HepG2 (cell line): ENCODE measurements around the gene SLC35B2. TPM values are rescaled to one million over a fixed set of nuclear protein-coding genes. Genes with fewer than 3 reads are reported as not detected.
A peak's percentile ranks its signal among the peaks of the same experiment; 100 is the strongest.

Source experiments
- BRCA1 ChIP-seq: sonication (generic); formaldehyde crosslinking; IDR thresholded peaks from 2 replicates; pipeline ENCODE4 v1.4.0; 2020; ENCODE audit warnings: missing genetic modification reagents
- CHD2 ChIP-seq: IDR thresholded peaks from 2 replicates; pipeline ENCODE4 v1.6.1; 2011; ENCODE audit warnings: low read depth, low read length, improper control_type of control experiment
- DNMT1 ChIP-seq: sonication (generic); formaldehyde crosslinking; IDR thresholded peaks from 2 replicates; pipeline ENCODE4 v1.5.1; 2020; ENCODE audit warnings: mild to moderate bottlenecking, missing genetic modification reagents
- FOXC1 ChIP-seq: sonication (generic); formaldehyde crosslinking; IDR thresholded peaks from 2 replicates; pipeline ENCODE4 v1.8.0; 2022; ENCODE audit warnings: mild to moderate bottlenecking, missing genetic modification reagents, borderline replicate concordance
- GPN1 ChIP-seq: sonication (generic); formaldehyde crosslinking; IDR thresholded peaks from 2 replicates; pipeline ENCODE4 v1.5.1; 2020; ENCODE audit warnings: missing genetic modification reagents, borderline replicate concordance
- IKZF4 ChIP-seq: sonication (generic); formaldehyde crosslinking; IDR thresholded peaks from 2 replicates; pipeline ENCODE4 v1.5.1; 2020; ENCODE audit warnings: borderline replicate concordance, mild to moderate bottlenecking, low read depth, missing genetic modification reagents; ENCODE audit errors: not compliant biosample characterization
- IRF9 ChIP-seq: sonication (generic); formaldehyde crosslinking; IDR thresholded peaks from 2 replicates; pipeline ENCODE4 v1.8.0; 2022; ENCODE audit warnings: missing genetic modification reagents, mild to moderate bottlenecking, borderline replicate concordance
- NCOA1 ChIP-seq: sonication (generic); formaldehyde crosslinking; IDR thresholded peaks from 2 replicates; pipeline ENCODE4 v1.9.0; 2021; ENCODE audit warnings: missing genetic modification reagents
- PCBP2 ChIP-seq: fragments of 200-400 bp; formaldehyde crosslinking; optimal IDR thresholded peaks from 2 replicates; pipeline ENCODE3; 2018; ENCODE audit warnings: low read length, low read depth; ENCODE audit not compliant: poor library complexity, severe bottlenecking
- PTBP1 ChIP-seq: fragments of 200-400 bp; formaldehyde crosslinking; IDR thresholded peaks from 2 replicates; pipeline ENCODE4 v1.6.1; 2018; ENCODE audit warnings: low read length, low read depth; ENCODE audit not compliant: poor library complexity, severe bottlenecking
- SALL1 ChIP-seq: sonication (generic); formaldehyde crosslinking; IDR thresholded peaks from 2 replicates; pipeline ENCODE4 v1.8.0; 2022; ENCODE audit warnings: mild to moderate bottlenecking, missing genetic modification reagents
- SALL2 ChIP-seq: sonication (generic); formaldehyde crosslinking; IDR thresholded peaks from 2 replicates; pipeline ENCODE4 v1.8.1; 2023; ENCODE audit warnings: mild to moderate bottlenecking, missing genetic modification reagents, inconsistent platforms
- TAF1 ChIP-seq: sonication (generic); formaldehyde crosslinking; IDR thresholded peaks from 2 replicates; pipeline ENCODE4 v1.4.0; 2020; ENCODE audit warnings: missing genetic modification reagents
- ZC3H4 ChIP-seq: sonication (generic); formaldehyde crosslinking; IDR thresholded peaks from 2 replicates; pipeline ENCODE4 v1.4.0; 2020; ENCODE audit warnings: missing genetic modification reagents, borderline replicate concordance
- ZMYM2 ChIP-seq: sonication (generic); formaldehyde crosslinking; IDR thresholded peaks from 2 replicates; pipeline ENCODE4 v1.8.0; 2022; ENCODE audit warnings: mild to moderate bottlenecking, missing genetic modification reagents
- ZNF253 ChIP-seq: sonication (generic); formaldehyde crosslinking; IDR thresholded peaks from 2 replicates; pipeline ENCODE4 v1.8.0; 2022; ENCODE audit warnings: mild to moderate bottlenecking, missing genetic modification reagents, borderline replicate concordance
- ZNF260 ChIP-seq: sonication (generic); formaldehyde crosslinking; IDR thresholded peaks from 2 replicates; pipeline ENCODE4 v1.4.0; 2020; ENCODE audit warnings: missing genetic modification reagents, low read depth, mild to moderate bottlenecking, borderline replicate concordance
- ZNF280B ChIP-seq: sonication (generic); formaldehyde crosslinking; IDR thresholded peaks from 2 replicates; pipeline ENCODE4 v1.5.0; 2020; ENCODE audit warnings: missing genetic modification reagents, mild to moderate bottlenecking, borderline replicate concordance
- ZNF296 ChIP-seq: sonication (generic); formaldehyde crosslinking; conservative IDR thresholded peaks from 2 replicates; pipeline ENCODE4 v1.5.0; 2020; ENCODE audit warnings: mild to moderate bottlenecking, missing genetic modification reagents
- ZNF33A ChIP-seq: sonication (generic); formaldehyde crosslinking; IDR thresholded peaks from 2 replicates; pipeline ENCODE4 v1.5.1; 2020; ENCODE audit warnings: missing genetic modification reagents, mild to moderate bottlenecking, moderate library complexity, borderline replicate concordance
- ZNF550 ChIP-seq: sonication (generic); formaldehyde crosslinking; IDR thresholded peaks from 2 replicates; pipeline ENCODE4 v1.4.0; 2020; ENCODE audit warnings: mild to moderate bottlenecking, missing genetic modification reagents, borderline replicate concordance
- ZNF598 ChIP-seq: sonication (generic); formaldehyde crosslinking; IDR thresholded peaks from 2 replicates; pipeline ENCODE4 v1.5.1; 2020; ENCODE audit warnings: mild to moderate bottlenecking, missing genetic modification reagents, borderline replicate concordance
- ZNF891 ChIP-seq: sonication (generic); formaldehyde crosslinking; IDR thresholded peaks from 2 replicates; pipeline ENCODE4 v1.5.0; 2020; ENCODE audit warnings: mild to moderate bottlenecking, missing genetic modification reagents
- polyA plus RNA-seq, 8 experiments: library from polyadenylated mRNA; depleted of rRNA in 3 of 8; stranded (reverse) in 7 of 8; unstranded in 1 of 8; fragments of >200 nt; fragmentation: Illumina TruSeq in 4 of 8; extraction: Trizol in 4 of 8; gene quantifications; 2 replicates each; pipeline versions ENCODE4 v1.2.1 to v1.2.3, GENCODE V29; 2011 to 2016; ENCODE audit warnings: low read depth in 4 of 8, missing spikeins in 1 of 8, mixed read lengths in 1 of 8; ENCODE audit not compliant: insufficient read depth in 1 of 8
- total RNA-seq, 5 experiments: library from RNA; depleted of rRNA; stranded (reverse); fragments of >200 nt; fragmentation: Illumina TruSeq; extraction: Trizol; gene quantifications; 2 replicates each; pipeline ENCODE4 v1.2.3, GENCODE V29; 2016; ENCODE audit warnings: low read depth in 1 of 5
- TF ChIP-seq, protein P1 (sequence below): sonication (generic); formaldehyde crosslinking; IDR thresholded peaks from 2 replicates; pipeline ENCODE4 v1.5.0; 2020; ENCODE audit warnings: missing genetic modification reagents, mild to moderate bottlenecking, borderline replicate concordance
- TF ChIP-seq, protein P2 (sequence below): sonication (generic); formaldehyde crosslinking; IDR thresholded peaks from 2 replicates; pipeline ENCODE4 v1.5.1; 2020; ENCODE audit warnings: missing genetic modification reagents, mild to moderate bottlenecking, borderline replicate concordance

SLC35B2 gene
- total and polyA plus RNA-seq, 2 of the 13 experiments (the other 11 are each of a cell fraction or from before 2014, with no cell fraction given), result 61.1 to 148 TPM

GRCh38 chr6:44245391-44245911 lies 11.9 kb downstream of the SLC35B2 start (continued):
- peak; percentile 33; the same call in 1 of the 2 replicates for TF ChIP-seq ZNF296
- TF ChIP-seq FOXC1, result peak; percentile 67; the same call in 1 of the 2 replicates
- TF ChIP-seq PCBP2, result peak; percentile 20
- TF ChIP-seq, protein P1, sequence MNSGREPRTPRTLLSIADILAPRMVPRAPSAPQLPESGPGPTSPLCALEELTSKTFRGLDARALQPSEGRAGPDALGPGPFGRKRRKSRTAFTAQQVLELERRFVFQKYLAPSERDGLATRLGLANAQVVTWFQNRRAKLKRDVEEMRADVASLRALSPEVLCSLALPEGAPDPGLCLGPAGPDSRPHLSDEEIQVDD, result peak; percentile 65; the same call in 1 of the 2 replicates
- TF ChIP-seq ZC3H4 (CRISPR knock-in tag), result 0 out of 2 replicates have a peak, but pooled peaks have one; percentile 43
- TF ChIP-seq PTBP1, result no peak
- TF ChIP-seq SALL1 (CRISPR knock-in tag), result no peak; the same call in 1 of the 2 replicates
- TF ChIP-seq TAF1 (CRISPR knock-in tag), result no peak
- no peak for TF ChIP-seq ZMYM2
- TF ChIP-seq GPN1, result 0 out of 2 replicates have a peak, but pooled peaks have one; percentile 17
- 0 out of 2 replicates have a peak, but pooled peaks have one; percentile 95 for TF ChIP-seq ZNF550 (CRISPR knock-in tag)
- TF ChIP-seq ZNF280B (CRISPR knock-in tag), result 0 out of 2 replicates have a peak, but pooled peaks have one; percentile 65
- TF ChIP-seq CHD2, result 0 out of 2 replicates have a peak, but pooled peaks have one; percentile 15
- TF ChIP-seq, protein P2, sequence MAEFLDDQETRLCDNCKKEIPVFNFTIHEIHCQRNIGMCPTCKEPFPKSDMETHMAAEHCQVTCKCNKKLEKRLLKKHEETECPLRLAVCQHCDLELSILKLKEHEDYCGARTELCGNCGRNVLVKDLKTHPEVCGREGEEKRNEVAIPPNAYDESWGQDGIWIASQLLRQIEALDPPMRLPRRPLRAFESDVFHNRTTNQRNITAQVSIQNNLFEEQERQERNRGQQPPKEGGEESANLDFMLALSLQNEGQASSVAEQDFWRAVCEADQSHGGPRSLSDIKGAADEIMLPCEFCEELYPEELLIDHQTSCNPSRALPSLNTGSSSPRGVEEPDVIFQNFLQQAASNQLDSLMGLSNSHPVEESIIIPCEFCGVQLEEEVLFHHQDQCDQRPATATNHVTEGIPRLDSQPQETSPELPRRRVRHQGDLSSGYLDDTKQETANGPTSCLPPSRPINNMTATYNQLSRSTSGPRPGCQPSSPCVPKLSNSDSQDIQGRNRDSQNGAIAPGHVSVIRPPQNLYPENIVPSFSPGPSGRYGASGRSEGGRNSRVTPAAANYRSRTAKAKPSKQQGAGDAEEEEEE, result peak; percentile 29; the same call in 1 of the 2 replicates
- peak; percentile 68; the same call in 1 of the 2 replicates for TF ChIP-seq IRF9 (CRISPR knock-in tag)
- TF ChIP-seq ZNF891, result 0 out of 2 replicates have a peak, but pooled peaks have one; percentile 13
- TF ChIP-seq NCOA1 (CRISPR knock-in tag), result peak; percentile 94
- peak; percentile 64; the same call in 1 of the 2 replicates for TF ChIP-seq SALL2
- no peak for TF ChIP-seq BRCA1
- TF ChIP-seq ZNF253 (CRISPR knock-in tag), result 0 out of 2 replicates have a peak, but pooled peaks have one; percentile 22
- TF ChIP-seq ZNF33A (CRISPR knock-in tag), result no peak
- peak; percentile 49; the same call in 1 of the 2 replicates for TF ChIP-seq ZNF598 (CRISPR knock-in tag)
- TF ChIP-seq IKZF4 (CRISPR knock-in tag), result peak; percentile 33
- peak; percentile 29; the same call in 1 of the 2 replicates for TF ChIP-seq DNMT1 (CRISPR knock-in tag)
- TF ChIP-seq ZNF260 (CRISPR knock-in tag), result 0 out of 2 replicates have a peak, but pooled peaks have one; percentile 61
